ENCODE measurements around the gene CCZ1. TPM values are rescaled to one million over a fixed set of nuclear protein-coding genes. Genes with fewer than 3 reads are reported as not detected.
"Not testable (repeated sequence)": the region's sequence is repeated elsewhere in the genome, so short reads cannot be mapped to it uniquely, and the experiment has no call there.

CCZ1 gene
- total RNA-seq, 1 donor from 2014 or later = 44.8 TPM

DNA sequence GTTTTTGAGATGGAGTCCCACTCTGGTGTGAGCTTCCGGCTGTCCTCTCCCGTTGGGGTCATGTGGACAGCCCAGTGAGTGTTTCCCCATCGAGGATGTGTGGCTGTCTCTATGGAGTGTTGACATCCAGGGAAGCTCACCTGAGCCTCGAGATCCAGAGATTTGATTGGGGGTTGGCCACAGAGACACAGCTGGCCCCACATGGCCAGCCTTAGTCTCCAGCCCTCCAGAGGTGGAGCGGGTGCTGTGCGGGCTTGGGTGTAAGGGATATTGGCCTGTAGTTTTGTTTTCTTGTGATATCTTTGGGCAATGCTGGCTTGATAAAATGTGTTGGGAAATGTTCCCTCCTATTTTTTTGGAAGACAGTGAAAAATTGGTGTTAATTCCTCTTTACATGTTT is 18.0 kb downstream of the CCZ1 start:
- not testable (repeated sequence) for DNase-seq

- DNase-seq = not testable (repeated sequence)
Measured at GRCh38 chr7:5924180-5924579, 25.6 kb downstream of the CCZ1 start.

GRCh38 chr7:5924630-5925029 is 26.1 kb downstream of the CCZ1 start:
- DNase-seq = not testable (repeated sequence)

GRCh38 chr7:5926263-5926870 is 27.8 kb downstream of the CCZ1 start:
- not testable (repeated sequence) for DNase-seq

DNA sequence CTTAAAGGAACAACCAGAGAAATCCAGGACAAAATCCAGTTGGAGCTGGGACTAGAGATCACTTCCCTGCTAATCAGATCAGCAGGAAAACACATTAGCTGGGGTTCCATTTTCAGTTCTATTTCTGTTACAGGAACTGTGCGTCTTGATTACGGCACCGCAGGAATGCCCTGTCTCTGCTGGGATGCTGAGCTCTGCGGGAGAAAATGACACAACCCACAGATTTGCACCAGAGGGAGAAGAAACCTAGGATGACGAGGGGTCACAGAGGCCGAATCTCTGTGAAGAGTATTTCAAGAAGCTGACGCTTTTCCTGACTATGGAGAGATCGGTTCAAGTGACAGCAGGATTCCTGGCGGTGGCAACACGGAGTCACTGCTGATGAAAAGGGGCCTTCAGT is 31.8 kb downstream of the CCZ1 start:
- not testable (repeated sequence) for DNase-seq

DNA sequence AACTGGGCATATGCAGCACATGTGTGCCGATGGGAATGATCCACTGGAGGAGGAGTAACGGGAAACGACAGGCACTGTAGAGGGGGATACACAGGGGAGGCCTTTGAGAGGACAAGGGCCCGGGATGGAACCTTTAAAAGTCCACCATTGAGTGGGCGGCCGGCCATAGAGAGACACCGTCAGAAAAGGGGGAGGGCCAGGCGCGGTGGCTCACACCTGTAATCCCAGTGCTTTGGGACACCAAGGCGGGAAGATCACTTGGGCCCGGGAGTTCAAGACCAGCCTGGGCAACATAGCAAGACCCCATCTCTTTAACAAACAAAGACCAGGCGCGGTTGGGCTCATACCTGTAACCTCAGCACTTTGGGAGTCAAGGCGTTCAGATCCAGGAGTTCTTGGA is 32.7 kb downstream of the CCZ1 start:
- DNase-seq = not testable (repeated sequence)

GRCh38 chr7:5931905-5932644 is 33.5 kb downstream of the CCZ1 start:
- not testable (repeated sequence) for DNase-seq

- DNase-seq = not testable (repeated sequence)
Measured at GRCh38 chr7:5934945-5935450, 36.5 kb downstream of the CCZ1 start.

- not testable (repeated sequence) for DNase-seq
Measured at GRCh38 chr7:5963205-5963604, 64.7 kb downstream of the CCZ1 start.

DNA sequence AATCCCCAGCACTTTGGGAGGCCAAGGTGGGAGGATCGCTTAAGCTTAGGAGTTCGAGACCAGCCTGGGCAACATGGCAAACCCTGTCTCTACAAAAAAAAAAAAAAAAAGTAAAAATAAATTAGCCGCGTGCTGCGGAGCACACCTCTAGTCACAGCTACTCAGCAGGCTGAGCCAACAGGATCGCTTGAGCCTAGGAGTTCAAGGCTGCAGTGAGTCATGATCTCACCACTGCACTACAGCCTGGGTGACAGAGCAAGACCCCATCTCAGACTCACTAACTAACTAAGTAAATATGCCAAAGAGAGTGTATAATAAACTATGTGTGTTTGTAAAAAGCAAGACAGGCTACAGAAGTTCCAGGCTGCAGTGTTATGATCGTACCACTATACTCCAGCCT is 65.3 kb downstream of the CCZ1 start:
- DNase-seq = not testable (repeated sequence)

DNA sequence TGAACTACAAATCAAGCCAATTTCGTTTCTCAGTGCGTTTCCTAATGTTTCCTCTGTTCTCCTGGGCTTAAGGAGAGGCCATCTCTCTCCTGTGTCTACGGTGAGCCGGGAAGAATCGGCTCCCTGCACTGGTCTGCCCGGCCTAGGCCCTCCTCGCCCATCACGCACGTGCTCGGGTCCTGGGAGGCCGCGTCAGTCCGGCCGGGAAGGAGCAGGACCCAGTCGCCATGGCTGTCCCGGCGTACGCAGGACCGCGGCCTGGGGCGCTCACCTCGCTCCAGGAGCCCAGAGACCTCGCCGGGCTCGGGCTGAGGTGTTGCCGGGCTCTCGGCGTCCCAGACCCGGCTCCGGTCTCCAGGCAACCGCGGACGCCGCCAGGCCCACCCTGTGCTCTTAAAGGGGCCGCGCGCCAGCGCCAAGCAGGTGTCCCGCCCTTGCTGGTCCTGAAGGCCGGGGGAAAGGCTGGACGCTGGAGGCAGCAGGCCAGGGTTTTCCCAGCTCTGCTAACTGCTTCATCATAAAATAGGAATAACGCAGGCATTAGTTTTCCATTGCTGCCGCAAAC is 71.9 kb downstream of the CCZ1 start, which contains the start of gene RSPH10B:
RSPH10B (minus strand) TSS at position 343 of the 565 bp plus-strand sequence. CDS start 3,573 bp downstream, outside the sequence.
- not testable (repeated sequence) for DNase-seq

- not testable (repeated sequence) for DNase-seq
Measured at GRCh38 chr7:5973580-5973979, 75.0 kb downstream of the CCZ1 start.

Small RNA genes within 50 kb of the gene (small RNA-seq; reads per million reads assigned to genes)
- gene RN7SL556P (ENCODE audit: low replicate concordance) = not detected

Other genes starting within 250 kb of the CCZ1 start
- 28.6 TPM for gene RNF216, start 117.1 kb upstream of the CCZ1 start, total RNA-seq
- gene OCM, start 17.9 kb upstream of the CCZ1 start, total RNA-seq = not detected
- gene RSPH10B, start 72.0 kb downstream of the CCZ1 start, total RNA-seq = 0.20 TPM
- 13.0 TPM for gene PMS2, start 110.3 kb downstream of the CCZ1 start, total RNA-seq
- gene AIMP2, start 110.5 kb downstream of the CCZ1 start, total RNA-seq = 17.9 TPM
- gene ANKRD61, start 132.6 kb downstream of the CCZ1 start, total RNA-seq = not detected
- 88.4 TPM for gene EIF2AK1, start 160.4 kb downstream of the CCZ1 start, total RNA-seq
- gene USP42, start 206.2 kb downstream of the CCZ1 start, total RNA-seq = 6.5 TPM

Data from skin of body (tissue), 3 donors.